HepG2 (cell line): ENCODE measurements around the gene ERFL. TPM values are rescaled to one million over a fixed set of nuclear protein-coding genes. Genes with fewer than 3 reads are reported as not detected.

ENCODE experiments used
- ATAC-seq: fragments of 200-7000 bp; cut with Tn5 transposase; 3 replicates; pipeline ENCODE4 v1.9.1; 2020; ENCODE audit warnings: mild to moderate bottlenecking, moderate library complexity
- BruUV-seq: library from RNA; stranded (reverse); fragments of 400-500 nt; replicated peaks from 2 replicates; lab custom pipeline; 2021; lab: Mats Ljungman, UMichigan
- CTCF ChIA-PET: fragments of 300-600 bp; formaldehyde crosslinking; extraction: SDS; loops from one replicate; lab custom pipeline; 2021; ENCODE audit warnings: low total read pairs, inconsistent platforms, low intra/inter-chr PET ratio; lab: Yijun Ruan, JAX
- POLR2A ChIA-PET: fragments of 350-600 bp; sonication (Branson Sonifier 250); formaldehyde crosslinking; loops from one replicate; lab custom pipeline; 2020; ENCODE audit warnings: antibody characterized with exemption, inconsistent platforms; lab: Yijun Ruan, JAX
- DNase-seq: peaks from one replicate; pipeline ENCODE4 v3.0.0-alpha.2; 2015; ENCODE audit warnings: low spot score
- FAIRE-seq: peaks from 3 replicates; lab custom pipeline; 2011; peaks lifted over from hg19 to GRCh38; lab: Jason Lieb, UNC
- H2AFZ ChIP-seq: one replicate; pipeline ENCODE4 v1.6.1; 2011; ENCODE audit warnings: low read length, inconsistent platforms
- H3K27ac ChIP-seq: fragments of 300-600 bp; 3 replicates; pipeline ENCODE4 v1.8.0; 2011; ENCODE audit warnings: mixed run types, mild to moderate bottlenecking, mixed read lengths, low read length, inconsistent platforms; ENCODE audit not compliant: insufficient read depth; ENCODE audit errors: extremely low read length
- H3K27me3 ChIP-seq, 2 experiments: fragments of 200-600 bp in 1 of 2; 2 replicates in 1 of 2; 3 replicates in 1 of 2; pipeline versions ENCODE4 v1.6.0 to v1.8.0; 2011; ENCODE audit warnings: low read length in 2 of 2, mild to moderate bottlenecking in 2 of 2, moderate library complexity in 2 of 2, inconsistent platforms in 1 of 2; ENCODE audit not compliant: insufficient read depth in 2 of 2, control insufficient read depth in 1 of 2
- H3K36me3 ChIP-seq, 2 experiments: fragments of 200-600 bp in 1 of 2; replicated peaks in 1 of 2; 2 replicates in 1 of 2; 3 replicates in 1 of 2; pipeline versions ENCODE4 v1.5.1 to v1.8.0; 2011; ENCODE audit warnings: low read length in 2 of 2, inconsistent platforms in 1 of 2; ENCODE audit not compliant: insufficient read depth in 2 of 2, control insufficient read depth in 1 of 2
- H3K4me1 ChIP-seq: 2 replicates; pipeline ENCODE4 v1.5.1; 2012; ENCODE audit warnings: low read length, inconsistent platforms; ENCODE audit not compliant: insufficient read depth
- H3K4me2 ChIP-seq: 2 replicates; pipeline ENCODE4 v1.6.0; 2011; ENCODE audit warnings: low read depth, low read length, inconsistent platforms
- H3K4me3 ChIP-seq, 3 experiments: fragments of 200-600 bp in 1 of 3; sonication (generic), shearing (Covaris generic) in 1 of 3; replicated peaks in 1 of 3; 2 replicates each; pipeline ENCODE4 v1.5.1; 2011 to 2016; ENCODE audit warnings: low read length in 3 of 3, inconsistent platforms in 2 of 3, low read depth in 2 of 3, mild to moderate bottlenecking in 2 of 3, control low read depth in 1 of 3, mixed read lengths in 1 of 3; ENCODE audit not compliant: insufficient read depth in 1 of 3
- H3K79me2 ChIP-seq: one replicate; pipeline ENCODE4 v1.6.1; 2011; ENCODE audit warnings: low read length, inconsistent platforms; ENCODE audit not compliant: insufficient read depth
- H3K9ac ChIP-seq: 2 replicates; pipeline ENCODE4 v1.6.0; 2011; ENCODE audit warnings: mild to moderate bottlenecking, low read depth, low read length, inconsistent platforms; ENCODE audit not compliant: insufficient read depth
- H3K9me3 ChIP-seq: 2 replicates; pipeline ENCODE4 v1.5.1; 2012; ENCODE audit warnings: mild to moderate bottlenecking, low read length
- H4K20me1 ChIP-seq: 2 replicates; pipeline ENCODE4 v1.6.0; 2011; ENCODE audit warnings: inconsistent platforms, mild to moderate bottlenecking, low read length, moderate library complexity; ENCODE audit not compliant: insufficient read depth
- CENPX ChIP-seq: sonication (generic); formaldehyde crosslinking; IDR thresholded peaks from 2 replicates; pipeline ENCODE4 v1.9.0; 2021; ENCODE audit warnings: mild to moderate bottlenecking, missing genetic modification reagents, moderate library complexity
- GFI1 ChIP-seq: sonication (generic); formaldehyde crosslinking; IDR thresholded peaks from 2 replicates; pipeline ENCODE4 v1.5.0; 2020; ENCODE audit warnings: missing genetic modification reagents, mild to moderate bottlenecking, borderline replicate concordance
- ISL2 ChIP-seq: sonication (generic); formaldehyde crosslinking; IDR thresholded peaks from 2 replicates; pipeline ENCODE4 v1.5.0; 2020; ENCODE audit warnings: missing genetic modification reagents
- LCORL ChIP-seq, 2 experiments: fragments of 450-650 bp in 1 of 2; sonication (generic) in 1 of 2; formaldehyde crosslinking in 1 of 2; IDR thresholded peaks; 2 replicates each; pipeline versions ENCODE4 v1.5.0 to v1.6.1; 2017 to 2020; ENCODE audit warnings: antibody characterized with exemption in 1 of 2, missing genetic modification reagents in 1 of 2
- MIER2 ChIP-seq: IDR thresholded peaks from 2 replicates; pipeline ENCODE4 v1.6.1; 2016; ENCODE audit warnings: missing biosample characterization, missing genetic modification reagents
- NFATC3 ChIP-seq: sonication (generic); formaldehyde crosslinking; IDR thresholded peaks from 2 replicates; pipeline ENCODE4 v1.5.1; 2020; ENCODE audit warnings: mild to moderate bottlenecking, missing genetic modification reagents
- NR2F2 ChIP-seq: IDR thresholded peaks from 2 replicates; pipeline ENCODE4 v1.6.1; 2012; ENCODE audit warnings: low read depth, inconsistent platforms, borderline replicate concordance
- PAX8 ChIP-seq: sonication (generic); formaldehyde crosslinking; IDR thresholded peaks from 2 replicates; pipeline ENCODE4 v1.8.0; 2022; ENCODE audit warnings: mild to moderate bottlenecking, missing genetic modification reagents, borderline replicate concordance
- RCOR2 ChIP-seq: IDR thresholded peaks from 2 replicates; pipeline ENCODE4 v1.6.1; 2016; ENCODE audit warnings: missing biosample characterization, missing genetic modification reagents
- SMAD1 ChIP-seq: sonication (generic); formaldehyde crosslinking; IDR thresholded peaks from 2 replicates; pipeline ENCODE4 v1.4.0; 2020; ENCODE audit warnings: missing genetic modification reagents, low read depth, mild to moderate bottlenecking, borderline replicate concordance
- SMC3 ChIP-seq: IDR thresholded peaks from 2 replicates; pipeline ENCODE4 v1.6.1; 2011; ENCODE audit warnings: low read length, improper control_type of control experiment
- SRSF1 ChIP-seq: fragments of 200-400 bp; formaldehyde crosslinking; optimal IDR thresholded peaks from 2 replicates; pipeline ENCODE3; 2017; ENCODE audit warnings: mild to moderate bottlenecking, low read depth, low read length, moderate library complexity
- WGBS: methylation state at CpG from one replicate; pipeline ENCODE4 v1.1.6; 2017; ENCODE audit warnings: low lambda C conversion rate; 5-methylcytosine and 5-hydroxymethylcytosine counted together
- in situ Hi-C: cut with HindIII; loops from 2 replicates; pipeline ENCODE4 v1.10.0; 2017; ENCODE audit warnings: low pct_unique_long_range_greater_than_20kb; ENCODE audit not compliant: extremely low pct_ligation_motif_present
- intact Hi-C: fragments of 100-400 bp; cut with micrococcal nuclease; formaldehyde crosslinking; loops from one replicate; pipeline ENCODE4 v1.10.0; 2022; ENCODE audit not compliant: unreplicated experiment
- polyA plus RNA-seq, 8 experiments: library from polyadenylated mRNA; depleted of rRNA in 3 of 8; stranded (reverse) in 7 of 8; unstranded in 1 of 8; fragments of >200 nt; fragmentation: Illumina TruSeq in 4 of 8; extraction: Trizol in 4 of 8; gene quantifications; 2 replicates each; pipeline versions ENCODE4 v1.2.1 to v1.2.3, GENCODE V29; 2011 to 2016; ENCODE audit warnings: low read depth in 4 of 8, missing spikeins in 1 of 8, mixed read lengths in 1 of 8; ENCODE audit not compliant: insufficient read depth in 1 of 8
- total RNA-seq, 5 experiments: library from RNA; depleted of rRNA; stranded (reverse); fragments of >200 nt; fragmentation: Illumina TruSeq; extraction: Trizol; gene quantifications; 2 replicates each; pipeline ENCODE4 v1.2.3, GENCODE V29; 2016; ENCODE audit warnings: low read depth in 1 of 5

ERFL gene
- total and polyA plus RNA-seq, 2 of the 13 experiments (the other 11 are each of a cell fraction or from before 2014, with no cell fraction given) = not detected

- in situ Hi-C loops (loop anchor here (10.0 kb wide), 1 partner anchor 46 kb away; the partner anchor contains the start of gene ARHGEF1), intact Hi-C loops (no loop called here)
- H3K4me2 ChIP-seq = no peak overlapping the region
- FAIRE-seq (no peak), ATAC-seq (no peak), DNase-seq (no peak)
- no peak overlapping the region for H3K9ac ChIP-seq
- peaks cover 4% of the 10 kb centered on the region; the same call in 1 of the 2 replicates for H4K20me1 ChIP-seq
- POLR2A ChIA-PET = no interaction called here
- no peak overlapping the region for H2AFZ ChIP-seq
- TF ChIP-seq ISL2 (CRISPR knock-in tag) = no peak
- no peak for TF ChIP-seq SMAD1 (CRISPR knock-in tag)
- TF ChIP-seq GFI1 (CRISPR knock-in tag) = no peak
- TF ChIP-seq NFATC3 (CRISPR knock-in tag) = no peak
- TF ChIP-seq PAX8 (CRISPR knock-in tag) = no peak
- no peak for TF ChIP-seq MIER2 (CRISPR knock-in tag)
- TF ChIP-seq SMC3 = no peak
- no peak for TF ChIP-seq RCOR2 (CRISPR knock-in tag)
- no peak for TF ChIP-seq NR2F2
- no peak for TF ChIP-seq LCORL (IDR thresholded peaks at IDR 0.05)
- TF ChIP-seq LCORL (CRISPR knock-in tag; IDR thresholded peaks at IDR 0.05) = no peak
- TF ChIP-seq SRSF1 = no peak
- no peak for TF ChIP-seq CENPX
- BruUV-seq = no TSS peak
- no peak overlapping the region for H3K27ac ChIP-seq
- H3K4me1 ChIP-seq = peaks cover 11% of the 10 kb centered on the region
- CTCF ChIA-PET = no interaction called here
- no peaks in the 10 kb centered on the region for H3K9me3 ChIP-seq
- no peaks in the 10 kb centered on the region for H3K79me2 ChIP-seq
- WGBS = 43% methylated on average over 7 of the region's 7 CpGs
- peaks cover 11 to 91% of the 10 kb centered on the region in 2 experiments for H3K27me3 ChIP-seq
- H3K36me3 ChIP-seq = no peaks in the 10 kb centered on the region
- no peak overlapping the region for H3K4me3 ChIP-seq
Observed at GRCh38 chr19:41930322-41930722, 2.1 kb upstream of the ERFL start.
